Upper lobe of left lung (tissue), 4 donors: ENCODE results near the gene SPACA9.

Experiments
- EP300 ChIP-seq, 4 donors: sonication (generic); formaldehyde crosslinking; IDR thresholded peaks; one replicate each; pipeline ENCODE4 v1.5.1; 2017; ENCODE audit warnings: antibody characterized with exemption in 4 of 4, control low read depth in 2 of 4
- POLR2A ChIP-seq, 4 donors: fragments of 450-650 bp; IDR thresholded peaks; one replicate each; pipeline ENCODE4 v1.5.1; 2016 to 2017; ENCODE audit warnings: antibody characterized with exemption in 4 of 4, mild to moderate bottlenecking in 2 of 4
- TF ChIP-seq, protein P1 (sequence below), 6 experiments: fragments of 450-650 bp in 4 of 6; fragments of 200-600 bp in 2 of 6; sonication (generic) in 2 of 6; IDR thresholded peaks; one replicate each; pipeline ENCODE4 v1.5.1; 2016 to 2019; ENCODE audit warnings: antibody characterized with exemption in 6 of 6

DNA sequence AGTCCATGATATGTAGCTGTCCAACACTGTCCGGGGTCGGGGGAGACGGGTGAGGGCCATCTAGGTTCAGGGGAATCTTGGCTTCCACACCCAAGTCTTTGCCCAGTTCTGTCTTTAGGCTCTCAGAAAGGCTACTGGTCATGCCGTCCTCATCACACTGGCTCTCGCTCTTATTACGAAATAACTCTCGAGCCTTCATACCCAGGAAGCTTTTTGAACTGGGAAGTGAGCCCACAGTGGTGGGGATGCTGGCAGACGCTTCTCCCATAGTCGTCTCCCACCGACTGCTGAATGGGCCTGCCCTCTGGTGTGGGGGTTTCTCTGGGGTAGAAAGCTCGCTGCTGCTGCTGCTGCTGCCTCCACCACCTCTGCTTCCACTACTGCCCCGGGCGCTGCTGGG, 17.6 kb downstream of the SPACA9 start:
- TF ChIP-seq POLR2A (IDR thresholded peaks at IDR 0.05) (no peak), EP300 (IDR thresholded peaks at IDR 0.05) (no peak)
- TF ChIP-seq, protein P1, sequence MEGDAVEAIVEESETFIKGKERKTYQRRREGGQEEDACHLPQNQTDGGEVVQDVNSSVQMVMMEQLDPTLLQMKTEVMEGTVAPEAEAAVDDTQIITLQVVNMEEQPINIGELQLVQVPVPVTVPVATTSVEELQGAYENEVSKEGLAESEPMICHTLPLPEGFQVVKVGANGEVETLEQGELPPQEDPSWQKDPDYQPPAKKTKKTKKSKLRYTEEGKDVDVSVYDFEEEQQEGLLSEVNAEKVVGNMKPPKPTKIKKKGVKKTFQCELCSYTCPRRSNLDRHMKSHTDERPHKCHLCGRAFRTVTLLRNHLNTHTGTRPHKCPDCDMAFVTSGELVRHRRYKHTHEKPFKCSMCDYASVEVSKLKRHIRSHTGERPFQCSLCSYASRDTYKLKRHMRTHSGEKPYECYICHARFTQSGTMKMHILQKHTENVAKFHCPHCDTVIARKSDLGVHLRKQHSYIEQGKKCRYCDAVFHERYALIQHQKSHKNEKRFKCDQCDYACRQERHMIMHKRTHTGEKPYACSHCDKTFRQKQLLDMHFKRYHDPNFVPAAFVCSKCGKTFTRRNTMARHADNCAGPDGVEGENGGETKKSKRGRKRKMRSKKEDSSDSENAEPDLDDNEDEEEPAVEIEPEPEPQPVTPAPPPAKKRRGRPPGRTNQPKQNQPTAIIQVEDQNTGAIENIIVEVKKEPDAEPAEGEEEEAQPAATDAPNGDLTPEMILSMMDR (IDR thresholded peaks at IDR 0.05), result no peak
